ENCODE results near the gene ARAP2.

ARAP2 gene

GRCh38 chr4:36140421-36140820, 103.9 kb downstream of the ARAP2 start:
- intact Hi-C loops (cut with DNase I), result no loop called here
- DNase-seq, result no peak

- no peak for DNase-seq
- intact Hi-C loops (cut with DNase I), result no loop called here
These were observed 106.1 kb downstream of the ARAP2 start for GRCh38 chr4:36138220-36138619.

GRCh38 chr4:36137336-36137735, 107.0 kb downstream of the ARAP2 start:
- intact Hi-C loops (cut with DNase I), result no loop called here
- DNase-seq, result no peak

- intact Hi-C loops (cut with DNase I), result no loop called here
- DNase-seq, result no peak
These were observed 110.7 kb downstream of the ARAP2 start for GRCh38 chr4:36133658-36134057.

- no peak for DNase-seq
- intact Hi-C loops (cut with DNase I), result no loop called here
These were observed 111.2 kb downstream of the ARAP2 start for GRCh38 chr4:36133086-36133485.

GRCh38 chr4:36130641-36131040, 113.7 kb downstream of the ARAP2 start:
- no peak for DNase-seq
- intact Hi-C loops (cut with DNase I), result no loop called here

GRCh38 chr4:36128689-36129088, 115.6 kb downstream of the ARAP2 start:
- no peak for DNase-seq
- intact Hi-C loops (cut with DNase I), result no loop called here

GRCh38 chr4:36123906-36124305, 120.4 kb downstream of the ARAP2 start:
- DNase-seq, result no peak
- intact Hi-C loops (cut with DNase I), result no loop called here

- DNase-seq, result no peak
- intact Hi-C loops (cut with DNase I), result no loop called here
These were observed 129.0 kb downstream of the ARAP2 start for GRCh38 chr4:36115312-36115711.

GRCh38 chr4:36111172-36111571, 133.1 kb downstream of the ARAP2 start:
- intact Hi-C loops (cut with DNase I), result no loop called here
- no peak for DNase-seq

GRCh38 chr4:36099509-36099908, 144.8 kb downstream of the ARAP2 start:
- no peak for DNase-seq
- intact Hi-C loops (cut with DNase I), result no loop called here

- peak in 2 of 10 donors; percentile 58 for DNase-seq
These were observed 149.3 kb downstream of the ARAP2 start for GRCh38 chr4:36094995-36095394.

GRCh38 chr4:36091997-36092396, 152.3 kb downstream of the ARAP2 start:
- no peak for DNase-seq
- intact Hi-C loops (cut with DNase I), result no loop called here

More at GRCh38 chr4:36094995-36095394, 149.3 kb downstream of the ARAP2 start:
- intact Hi-C loops (cut with DNase I), result no loop called here

GRCh38 chr4:36088542-36088941, 155.8 kb downstream of the ARAP2 start:
- intact Hi-C loops (cut with DNase I), result no loop called here
- DNase-seq, result peak in 1 of 10 donors; percentile 7

- DNase-seq, result no peak
- intact Hi-C loops (cut with DNase I), result no loop called here
These were observed 158.0 kb downstream of the ARAP2 start for GRCh38 chr4:36086261-36086786.

GRCh38 chr4:36082817-36083216, 161.5 kb downstream of the ARAP2 start:
- intact Hi-C loops (cut with DNase I), result no loop called here
- DNase-seq, result no peak

- DNase-seq, result no peak
- intact Hi-C loops (cut with DNase I), result no loop called here
These were observed 163.1 kb downstream of the ARAP2 start for GRCh38 chr4:36081185-36081584.

GRCh38 chr4:36079666-36080065, 164.6 kb downstream of the ARAP2 start:
- intact Hi-C loops (cut with DNase I), result no loop called here
- no peak for DNase-seq

GRCh38 chr4:36078319-36078718, 166.0 kb downstream of the ARAP2 start:
- intact Hi-C loops (cut with DNase I), result no loop called here
- DNase-seq, result no peak

GRCh38 chr4:36072529-36072928, 171.8 kb downstream of the ARAP2 start:
- intact Hi-C loops (cut with DNase I), result no loop called here
- DNase-seq, result no peak

GRCh38 chr4:36067116-36067515, 177.2 kb downstream of the ARAP2 start:
- intact Hi-C loops (cut with DNase I), result no loop called here
- DNase-seq, result no peak

- DNase-seq, result peak in 3 of 10 donors; percentile 31 to 77 (median 60)
- intact Hi-C loops (cut with DNase I), result no loop called here
These were observed 178.9 kb downstream of the ARAP2 start for GRCh38 chr4:36065274-36065871.

- intact Hi-C loops (cut with DNase I), result no loop called here
- peak in 1 of 10 donors; percentile 38 for DNase-seq
These were observed 180.2 kb downstream of the ARAP2 start for GRCh38 chr4:36064117-36064516.

All from posterior cingulate gyrus (tissue), 11 donors.